Hematopoietic multipotent progenitor cell (in vitro differentiated cells): ENCODE measurements around the gene DEFB126. TPM values are rescaled to one million over a fixed set of nuclear protein-coding genes. Genes with fewer than 3 reads are reported as not detected.

ENCODE experiments used
- total RNA-seq: library from RNA; depleted of rRNA; stranded (reverse); fragments of >200 nt; gene quantifications from one replicate; pipeline ENCODE4 v1.2.3, GENCODE V29; 2012

Gene DEFB126
- total RNA-seq, 1 donor, result not detected

Other genes starting within 250 kb of the DEFB126 start
- gene DEFB125, start 54.9 kb upstream of the DEFB126 start, total RNA-seq, result not detected
- gene DEFB127, start 14.9 kb downstream of the DEFB126 start, total RNA-seq, result not detected
- not detected for gene DEFB128, start 47.1 kb downstream of the DEFB126 start, total RNA-seq
- not detected for gene DEFB129, start 84.7 kb downstream of the DEFB126 start, total RNA-seq
- gene DEFB132, start 115.1 kb downstream of the DEFB126 start, total RNA-seq, result not detected
- 4.8 TPM for gene C20orf96, start 148.2 kb downstream of the DEFB126 start, total RNA-seq
- gene ZCCHC3, start 155.0 kb downstream of the DEFB126 start, total RNA-seq, result 27.7 TPM
- 12.4 TPM for gene SOX12, start 183.0 kb downstream of the DEFB126 start, total RNA-seq
- 20.5 TPM for gene NRSN2, start 204.5 kb downstream of the DEFB126 start, total RNA-seq
- 33.1 TPM for gene TRIB3, start 238.2 kb downstream of the DEFB126 start, total RNA-seq